Fibroblast of villous mesenchyme (primary cell): Measurements from ENCODE around the gene FSTL4. TPM values are rescaled to one million over a fixed set of nuclear protein-coding genes. Genes with fewer than 3 reads are reported as not detected.

Source experiments
- DNase-seq: peaks from one replicate; pipeline ENCODE4 v3.0.0-alpha.2; 2010; ENCODE audit warnings: low read depth
- H3K4me3 ChIP-seq: 2 replicates; pipeline ENCODE4 v1.5.1; 2011; ENCODE audit warnings: low read depth, mild to moderate bottlenecking, low read length
- total RNA-seq: library from RNA; depleted of rRNA; stranded (reverse); fragments of >200 nt; gene quantifications from 2 replicates; pipeline ENCODE4 v1.2.3, GENCODE V29; 2012
- TF ChIP-seq, protein P1 (sequence below): IDR thresholded peaks from 2 replicates; pipeline ENCODE4 v1.5.1; 2012; ENCODE audit warnings: low read depth, mild to moderate bottlenecking, low read length; ENCODE audit not compliant: insufficient read depth

The FSTL4 gene
- total RNA-seq, 1 donor: not detected

DNA sequence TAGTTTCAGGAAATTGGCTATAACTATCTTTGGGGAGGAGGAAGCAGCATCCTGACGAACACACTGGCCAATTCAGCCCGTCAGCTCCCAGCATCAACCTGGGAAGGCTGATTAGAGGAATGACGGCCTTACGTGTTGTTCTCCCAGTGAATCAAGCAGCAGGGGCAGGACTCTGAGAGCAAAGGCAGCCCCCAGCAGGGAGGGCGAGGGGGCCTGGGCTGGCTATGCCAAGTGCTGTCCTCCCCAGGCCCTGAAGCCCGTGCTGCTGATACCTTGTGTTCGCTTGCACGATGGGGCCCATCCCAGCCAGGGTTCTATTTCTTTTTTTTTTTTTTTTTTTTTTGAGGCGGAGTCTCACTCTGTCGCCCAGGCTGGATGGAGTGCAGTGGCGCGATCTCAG is 254.1 kb downstream of the FSTL4 start:
- DNase-seq: no peak
- TF ChIP-seq, protein P1, sequence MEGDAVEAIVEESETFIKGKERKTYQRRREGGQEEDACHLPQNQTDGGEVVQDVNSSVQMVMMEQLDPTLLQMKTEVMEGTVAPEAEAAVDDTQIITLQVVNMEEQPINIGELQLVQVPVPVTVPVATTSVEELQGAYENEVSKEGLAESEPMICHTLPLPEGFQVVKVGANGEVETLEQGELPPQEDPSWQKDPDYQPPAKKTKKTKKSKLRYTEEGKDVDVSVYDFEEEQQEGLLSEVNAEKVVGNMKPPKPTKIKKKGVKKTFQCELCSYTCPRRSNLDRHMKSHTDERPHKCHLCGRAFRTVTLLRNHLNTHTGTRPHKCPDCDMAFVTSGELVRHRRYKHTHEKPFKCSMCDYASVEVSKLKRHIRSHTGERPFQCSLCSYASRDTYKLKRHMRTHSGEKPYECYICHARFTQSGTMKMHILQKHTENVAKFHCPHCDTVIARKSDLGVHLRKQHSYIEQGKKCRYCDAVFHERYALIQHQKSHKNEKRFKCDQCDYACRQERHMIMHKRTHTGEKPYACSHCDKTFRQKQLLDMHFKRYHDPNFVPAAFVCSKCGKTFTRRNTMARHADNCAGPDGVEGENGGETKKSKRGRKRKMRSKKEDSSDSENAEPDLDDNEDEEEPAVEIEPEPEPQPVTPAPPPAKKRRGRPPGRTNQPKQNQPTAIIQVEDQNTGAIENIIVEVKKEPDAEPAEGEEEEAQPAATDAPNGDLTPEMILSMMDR: no peak
- no peak overlapping the region for H3K4me3 ChIP-seq

DNA sequence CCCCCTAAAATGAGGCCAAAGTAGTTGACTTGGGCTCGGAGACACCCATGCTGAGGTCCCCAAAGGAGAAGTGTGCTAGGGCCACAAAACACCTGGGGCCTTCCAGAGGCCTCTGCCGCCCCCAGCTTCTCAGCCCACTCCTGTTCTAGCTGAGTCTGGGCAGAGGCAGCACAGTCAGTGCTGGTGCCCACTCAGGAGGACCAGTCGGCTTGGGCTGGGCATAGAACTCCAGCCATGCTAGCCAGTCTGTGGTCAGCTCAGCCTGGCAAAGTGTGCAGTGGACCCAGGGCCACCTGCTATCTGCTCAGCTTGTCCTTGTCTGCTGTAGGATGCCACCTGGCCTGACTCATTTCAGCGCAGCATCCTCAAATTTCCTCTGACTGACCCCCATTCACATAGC is 254.6 kb downstream of the FSTL4 start:
- H3K4me3 ChIP-seq: no peak overlapping the region
- TF ChIP-seq, protein P1: no peak

DNA sequence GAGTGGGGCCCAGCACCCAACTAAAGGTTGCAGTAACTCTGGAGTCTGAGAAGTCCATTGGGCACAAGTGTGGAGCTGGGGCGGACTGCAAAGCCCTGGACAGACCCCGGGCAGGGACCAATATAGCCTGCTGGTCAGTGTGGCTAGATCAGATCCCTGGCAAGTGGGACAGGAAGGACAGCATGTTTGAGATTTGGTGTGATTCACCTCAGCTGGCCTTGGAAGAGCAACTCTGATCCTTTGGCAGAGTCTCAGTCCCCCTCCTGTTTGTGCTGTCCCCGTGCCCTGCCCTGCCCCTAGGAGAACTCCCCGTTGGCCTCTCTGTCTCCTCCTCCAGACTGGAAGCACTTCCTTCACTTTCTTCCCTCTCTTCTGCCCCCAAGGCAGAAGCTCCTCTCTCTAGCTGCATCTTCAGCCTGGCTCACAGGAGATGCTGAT is 255.3 kb downstream of the FSTL4 start:
- H3K4me3 ChIP-seq: no peak overlapping the region
- DNase-seq: no peak
- TF ChIP-seq, protein P1: no peak

More for the DNA sequence above, 254.6 kb downstream of the FSTL4 start:
- no peak for DNase-seq

DNA sequence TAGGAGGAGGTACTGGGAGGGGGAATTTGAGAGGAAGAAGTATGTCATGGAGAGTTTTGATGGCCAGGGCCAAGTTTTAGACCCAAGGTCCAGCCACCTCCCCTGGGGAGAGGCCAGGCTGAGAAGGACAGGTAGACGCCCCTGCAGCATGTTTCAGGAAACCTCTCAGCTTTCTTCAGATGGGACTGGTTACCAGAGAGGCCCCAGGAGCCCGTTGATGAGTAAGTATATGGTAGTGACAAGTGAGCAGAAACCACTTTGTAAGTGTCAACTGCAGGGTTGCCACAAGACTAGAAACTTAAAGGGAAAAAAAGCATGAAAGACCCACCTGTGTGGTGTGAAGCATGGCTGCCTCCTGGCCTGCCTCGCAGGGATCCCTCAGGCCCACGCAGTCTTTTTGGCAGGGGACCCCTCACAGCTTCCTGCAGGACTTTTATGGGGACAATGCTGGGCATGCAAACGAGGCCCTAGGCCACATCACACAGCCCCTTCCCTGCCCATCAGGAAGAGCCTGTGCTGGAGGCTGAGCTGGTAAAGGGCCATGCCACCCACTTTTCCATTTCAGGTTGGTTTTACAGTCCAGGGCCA is 255.9 kb downstream of the FSTL4 start:
- TF ChIP-seq, protein P1: no peak
- DNase-seq: no peak
- no peak overlapping the region for H3K4me3 ChIP-seq

DNA sequence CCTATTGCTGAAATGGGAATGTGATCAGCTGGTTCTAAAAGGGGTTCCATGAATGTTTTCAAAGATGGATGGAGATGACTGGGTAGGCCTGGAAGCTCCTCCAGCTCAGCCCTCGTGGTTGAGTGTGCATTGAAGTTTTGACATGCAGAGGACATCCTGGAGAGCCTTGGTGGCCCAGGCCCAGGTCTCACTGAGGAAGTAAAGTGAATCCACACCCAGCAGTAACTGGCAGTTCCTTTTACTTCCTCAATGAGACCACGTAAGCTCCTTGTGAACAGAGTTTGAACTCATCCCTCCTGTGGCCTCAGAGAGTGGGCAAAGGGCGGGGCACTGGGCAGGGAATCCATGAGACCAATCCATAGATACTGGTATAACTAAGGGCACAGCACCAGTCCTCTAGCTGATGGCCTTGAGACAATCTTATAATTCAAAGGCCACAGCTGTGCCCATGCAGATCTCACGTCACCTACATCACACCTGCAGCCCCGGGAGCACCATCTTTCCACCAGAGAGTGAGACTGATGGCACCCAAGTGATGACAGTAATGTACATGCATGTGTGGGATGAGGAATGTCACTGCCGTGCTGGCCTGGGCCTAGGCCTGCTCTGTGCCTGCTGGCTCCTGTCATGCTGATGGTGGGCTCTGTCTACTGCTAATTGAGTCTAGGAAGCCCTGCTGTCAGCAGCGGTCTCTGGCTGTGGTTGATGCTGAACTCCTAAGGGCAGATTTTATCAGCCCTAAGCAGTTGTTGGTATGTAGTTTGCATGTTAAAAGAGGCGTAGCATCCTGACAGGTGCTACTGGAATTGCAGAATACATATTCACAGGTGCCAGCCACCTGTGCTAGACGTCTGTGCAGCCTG is 257.8 kb downstream of the FSTL4 start:
- H3K4me3 ChIP-seq: no peak overlapping the region
- no peak for DNase-seq
- TF ChIP-seq, protein P1: no peak

DNA sequence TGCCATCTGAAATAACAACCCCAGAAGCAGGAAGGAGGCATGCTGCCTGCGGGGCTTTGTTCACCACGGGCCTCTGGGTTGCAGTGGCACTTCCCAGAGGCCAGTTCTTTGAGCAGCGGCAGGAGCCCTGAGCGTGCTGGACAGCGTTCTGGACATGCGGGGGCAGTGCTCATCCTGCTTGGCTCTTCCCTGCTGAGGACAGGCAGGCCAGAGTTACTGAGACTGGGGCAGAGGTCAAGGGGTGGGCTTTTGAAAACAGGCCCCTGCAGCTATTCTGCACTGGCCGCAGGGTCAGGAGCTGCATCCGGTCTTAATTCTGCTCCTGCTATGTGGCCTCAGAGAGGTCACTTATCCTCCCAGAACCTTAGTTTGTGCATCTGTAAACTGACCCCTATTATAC is 258.6 kb downstream of the FSTL4 start:
- TF ChIP-seq, protein P1: no peak
- DNase-seq: peak; percentile 12
- H3K4me3 ChIP-seq: no peak overlapping the region
